Renal pelvis (tissue), 4 donors: Measurements from ENCODE around the gene EEA1. TPM values are rescaled to one million over a fixed set of nuclear protein-coding genes. Genes with fewer than 3 reads are reported as not detected.

ENCODE experiments used
- DNase-seq: peaks from one replicate; pipeline ENCODE4 v3.0.0-alpha.2; 2013
- polyA plus RNA-seq, 3 donors: library from polyadenylated mRNA; unstranded; fragments of 120-200 nt; gene quantifications; one replicate each; pipeline ENCODE4 v1.2.1, GENCODE V29; 2013; ENCODE audit not compliant: insufficient read length in 3 of 3

The EEA1 gene
- polyA plus RNA-seq, 3 donors, result 13.1 to 16.7 (median 13.7) TPM

- DNase-seq, result no peak
These were observed 10.0 kb upstream of the EEA1 start for GRCh38 chr12:92939116-92939515.

GRCh38 chr12:92938638-92939037, 9.5 kb upstream of the EEA1 start:
- DNase-seq, result no peak

- no peak for DNase-seq
These were observed 8.9 kb upstream of the EEA1 start for GRCh38 chr12:92938018-92938417.

- DNase-seq, result no peak
These were observed 4.5 kb upstream of the EEA1 start for GRCh38 chr12:92933606-92934005.

GRCh38 chr12:92930421-92930820, 1.3 kb upstream of the EEA1 start:
- DNase-seq, result no peak

GRCh38 chr12:92929983-92930382, 888 bp upstream of the EEA1 start:
- peak; percentile 14 for DNase-seq

- no peak for DNase-seq
These were observed 604 bp downstream of the EEA1 start for GRCh38 chr12:92928421-92928961.

GRCh38 chr12:92927436-92928281, 1.4 kb downstream of the EEA1 start:
- peak; percentile 21 for DNase-seq

- DNase-seq, result no peak
These were observed 2.0 kb downstream of the EEA1 start for GRCh38 chr12:92927055-92927435.

GRCh38 chr12:92926549-92926948, 2.5 kb downstream of the EEA1 start:
- DNase-seq, result no peak

- no peak for DNase-seq
These were observed 7.2 kb downstream of the EEA1 start for GRCh38 chr12:92921877-92922276.

GRCh38 chr12:92915365-92915764, 13.7 kb downstream of the EEA1 start:
- DNase-seq, result no peak

- no peak for DNase-seq
These were observed 14.9 kb downstream of the EEA1 start for GRCh38 chr12:92914170-92914569.

- DNase-seq, result no peak
These were observed 16.4 kb downstream of the EEA1 start for GRCh38 chr12:92912672-92913071.

GRCh38 chr12:92912052-92912451, 17.0 kb downstream of the EEA1 start:
- DNase-seq, result no peak

GRCh38 chr12:92911339-92911738, 17.8 kb downstream of the EEA1 start:
- DNase-seq, result no peak

GRCh38 chr12:92908108-92908507, 21.0 kb downstream of the EEA1 start:
- DNase-seq, result no peak

- DNase-seq, result no peak
These were observed 23.1 kb downstream of the EEA1 start for GRCh38 chr12:92905811-92906554.

GRCh38 chr12:92905258-92905810, 23.8 kb downstream of the EEA1 start:
- DNase-seq, result no peak

- no peak for DNase-seq
These were observed 28.2 kb downstream of the EEA1 start for GRCh38 chr12:92900941-92901340.

- peak; percentile 8 for DNase-seq
These were observed 29.6 kb downstream of the EEA1 start for GRCh38 chr12:92899386-92900001.

- DNase-seq, result no peak
These were observed 30.3 kb downstream of the EEA1 start for GRCh38 chr12:92898755-92899154.
